Transverse colon (tissue), 3 donors: ENCODE measurements around the gene ZNF823.

Experiments
- POLR2A ChIP-seq: fragments of 450-650 bp; IDR thresholded peaks from one replicate; pipeline ENCODE4 v1.6.1; 2016; ENCODE audit warnings: antibody characterized with exemption, mild to moderate bottlenecking, moderate library complexity
- TF ChIP-seq, protein P1 (sequence below), 5 experiments: fragments of 200-600 bp in 3 of 5; fragments of 450-650 bp in 2 of 5; sonication (generic) in 3 of 5; IDR thresholded peaks; 1 replicate in 2 of 5; 2 replicates in 3 of 5; pipeline ENCODE4 v1.5.1; 2016 to 2017; ENCODE audit warnings: antibody characterized with exemption in 5 of 5, inconsistent platforms in 3 of 5, mild to moderate bottlenecking in 2 of 5, moderate library complexity in 1 of 5

DNA sequence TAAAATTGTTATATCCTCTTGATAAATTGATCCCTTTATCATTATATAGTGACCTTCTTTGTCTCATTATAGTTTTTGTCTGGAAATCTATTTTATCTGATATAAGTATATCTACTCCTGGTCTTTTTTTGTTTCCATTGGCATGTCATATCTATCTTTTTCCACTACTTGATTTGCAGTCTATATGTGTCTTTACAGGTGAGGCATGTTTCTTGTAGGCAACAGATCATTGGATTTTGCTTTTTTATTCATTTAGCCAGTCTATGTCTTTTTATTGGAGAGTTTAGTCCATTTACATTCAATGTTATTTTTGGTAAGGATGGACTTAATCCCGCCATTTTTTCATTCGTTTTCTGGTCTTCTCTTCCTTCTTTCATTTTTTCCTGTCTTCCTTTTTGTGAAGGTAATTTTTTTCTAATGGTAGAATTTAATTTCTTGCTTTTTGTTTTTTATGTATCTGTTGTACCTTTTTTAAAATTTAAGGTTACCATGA lies 13.5 kb upstream of the ZNF823 start:
- TF ChIP-seq, protein P1, sequence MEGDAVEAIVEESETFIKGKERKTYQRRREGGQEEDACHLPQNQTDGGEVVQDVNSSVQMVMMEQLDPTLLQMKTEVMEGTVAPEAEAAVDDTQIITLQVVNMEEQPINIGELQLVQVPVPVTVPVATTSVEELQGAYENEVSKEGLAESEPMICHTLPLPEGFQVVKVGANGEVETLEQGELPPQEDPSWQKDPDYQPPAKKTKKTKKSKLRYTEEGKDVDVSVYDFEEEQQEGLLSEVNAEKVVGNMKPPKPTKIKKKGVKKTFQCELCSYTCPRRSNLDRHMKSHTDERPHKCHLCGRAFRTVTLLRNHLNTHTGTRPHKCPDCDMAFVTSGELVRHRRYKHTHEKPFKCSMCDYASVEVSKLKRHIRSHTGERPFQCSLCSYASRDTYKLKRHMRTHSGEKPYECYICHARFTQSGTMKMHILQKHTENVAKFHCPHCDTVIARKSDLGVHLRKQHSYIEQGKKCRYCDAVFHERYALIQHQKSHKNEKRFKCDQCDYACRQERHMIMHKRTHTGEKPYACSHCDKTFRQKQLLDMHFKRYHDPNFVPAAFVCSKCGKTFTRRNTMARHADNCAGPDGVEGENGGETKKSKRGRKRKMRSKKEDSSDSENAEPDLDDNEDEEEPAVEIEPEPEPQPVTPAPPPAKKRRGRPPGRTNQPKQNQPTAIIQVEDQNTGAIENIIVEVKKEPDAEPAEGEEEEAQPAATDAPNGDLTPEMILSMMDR (IDR thresholded peaks at IDR 0.05) = no peak
- no peak for TF ChIP-seq POLR2A
